Stomach (tissue), 4 donors: ENCODE results near the gene HSPA1L.

Experiments
- CTCF ChIP-seq, 7 experiments: fragments of 450-650 bp in 4 of 7; fragments of 200-600 bp in 3 of 7; sonication (generic) in 3 of 7; IDR thresholded peaks; one replicate each; pipeline ENCODE4 v1.5.1; 2016 to 2019; ENCODE audit warnings: antibody characterized with exemption in 7 of 7, control low read depth in 2 of 7, mild to moderate bottlenecking in 1 of 7
- EP300 ChIP-seq: sonication (generic); formaldehyde crosslinking; IDR thresholded peaks from one replicate; pipeline ENCODE4 v1.6.1; 2017; ENCODE audit warnings: antibody characterized with exemption

- TF ChIP-seq EP300 (no peak), CTCF (IDR thresholded peaks at IDR 0.05) (no peak)
Observed at GRCh38 chr6:31778193-31778592, 36.9 kb downstream of the HSPA1L start.
